HCT116 (cell line): ENCODE data around the gene CLPSL1.

Source experiments
- ELF1 ChIP-seq: IDR thresholded peaks from 2 replicates; pipeline ENCODE4 v1.6.1; 2012; ENCODE audit warnings: low read depth, borderline replicate concordance
- EZH2 ChIP-seq: fragments of 200-600 bp; sonication (generic); IDR thresholded peaks from 2 replicates; pipeline ENCODE4 v1.6.1; 2017; ENCODE audit warnings: antibody characterized with exemption, mixed run types
- JUND ChIP-seq: IDR thresholded peaks from 2 replicates; pipeline ENCODE4 v1.6.1; 2012
- POLR2A ChIP-seq: IDR thresholded peaks from 2 replicates; pipeline ENCODE4 v1.7.0; 2011; ENCODE audit warnings: borderline replicate concordance; ENCODE audit not compliant: insufficient read depth, insufficient read length; ENCODE audit errors: extremely low read depth
- POLR2AphosphoS5 ChIP-seq: IDR thresholded peaks from 2 replicates; pipeline ENCODE4 v1.6.1; 2011; ENCODE audit warnings: mild to moderate bottlenecking, low read depth, low read length, moderate library complexity
- RAD21 ChIP-seq: IDR thresholded peaks from 2 replicates; pipeline ENCODE4 v1.6.1; 2012; ENCODE audit warnings: low read depth, mild to moderate bottlenecking
- SIN3A ChIP-seq: IDR thresholded peaks from 2 replicates; pipeline ENCODE4 v1.6.1; 2012; ENCODE audit warnings: low read depth
- YY1 ChIP-seq: IDR thresholded peaks from 2 replicates; pipeline ENCODE4 v1.6.1; 2011; ENCODE audit warnings: low read length, low read depth, moderate library complexity, mild to moderate bottlenecking; ENCODE audit not compliant: insufficient replicate concordance; ENCODE audit errors: extremely low read depth
- ZFX ChIP-seq: fragments of 450-650 bp; IDR thresholded peaks from 2 replicates; pipeline ENCODE4 v1.6.1; 2017
- TF ChIP-seq, protein P1 (sequence below), 3 experiments: fragments of 200-600 bp in 1 of 3; sonication (generic) in 1 of 3; IDR thresholded peaks in 2 of 3; conservative IDR thresholded peaks in 1 of 3; 2 replicates each; pipeline ENCODE4 v1.5.1; 2012 to 2017; ENCODE audit warnings: low read depth in 2 of 3, low read length in 2 of 3, antibody characterized with exemption in 1 of 3, borderline replicate concordance in 1 of 3, control low read depth in 1 of 3, mild to moderate bottlenecking in 1 of 3, mixed read lengths in 1 of 3, mixed run types in 1 of 3, moderate library complexity in 1 of 3; ENCODE audit not compliant: insufficient read depth in 1 of 3
- TF ChIP-seq, protein P2 (sequence below): IDR thresholded peaks from 2 replicates; pipeline ENCODE4 v1.6.1; 2012

DNA sequence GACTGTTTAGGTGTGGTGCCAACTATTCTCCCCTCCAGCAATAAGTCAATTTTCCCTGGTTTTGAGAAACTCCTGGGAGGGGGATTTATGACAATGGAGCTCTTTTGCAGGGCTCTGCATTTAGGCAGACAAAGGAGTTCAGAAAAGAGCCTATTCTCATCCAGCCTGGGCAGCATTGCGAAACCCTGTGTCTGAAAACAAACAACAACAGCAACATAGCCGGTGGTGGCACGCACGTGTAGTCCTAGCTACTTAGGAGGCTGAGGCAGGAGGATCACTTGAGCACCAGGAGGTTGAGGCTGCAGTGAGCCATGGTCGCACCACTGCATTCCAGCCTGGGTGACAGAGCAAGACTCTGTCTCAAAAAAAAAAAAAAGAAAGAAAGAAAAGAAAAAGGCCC is 9.9 kb downstream of the CLPSL1 start:
- no peak for TF ChIP-seq RAD21
- TF ChIP-seq, protein P1, sequence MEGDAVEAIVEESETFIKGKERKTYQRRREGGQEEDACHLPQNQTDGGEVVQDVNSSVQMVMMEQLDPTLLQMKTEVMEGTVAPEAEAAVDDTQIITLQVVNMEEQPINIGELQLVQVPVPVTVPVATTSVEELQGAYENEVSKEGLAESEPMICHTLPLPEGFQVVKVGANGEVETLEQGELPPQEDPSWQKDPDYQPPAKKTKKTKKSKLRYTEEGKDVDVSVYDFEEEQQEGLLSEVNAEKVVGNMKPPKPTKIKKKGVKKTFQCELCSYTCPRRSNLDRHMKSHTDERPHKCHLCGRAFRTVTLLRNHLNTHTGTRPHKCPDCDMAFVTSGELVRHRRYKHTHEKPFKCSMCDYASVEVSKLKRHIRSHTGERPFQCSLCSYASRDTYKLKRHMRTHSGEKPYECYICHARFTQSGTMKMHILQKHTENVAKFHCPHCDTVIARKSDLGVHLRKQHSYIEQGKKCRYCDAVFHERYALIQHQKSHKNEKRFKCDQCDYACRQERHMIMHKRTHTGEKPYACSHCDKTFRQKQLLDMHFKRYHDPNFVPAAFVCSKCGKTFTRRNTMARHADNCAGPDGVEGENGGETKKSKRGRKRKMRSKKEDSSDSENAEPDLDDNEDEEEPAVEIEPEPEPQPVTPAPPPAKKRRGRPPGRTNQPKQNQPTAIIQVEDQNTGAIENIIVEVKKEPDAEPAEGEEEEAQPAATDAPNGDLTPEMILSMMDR (IDR thresholded peaks at IDR 0.05 in 2 of 3, conservative IDR thresholded peaks at IDR 0.05 in 1 of 3; ENCODE audit: borderline replicate concordance in 1 of 3, insufficient read depth in 1 of 3, low read depth in 2 of 3, low read length in 2 of 3), result no peak
- TF ChIP-seq POLR2A, result no peak
- TF ChIP-seq POLR2AphosphoS5, result no peak
- TF ChIP-seq, protein P2, sequence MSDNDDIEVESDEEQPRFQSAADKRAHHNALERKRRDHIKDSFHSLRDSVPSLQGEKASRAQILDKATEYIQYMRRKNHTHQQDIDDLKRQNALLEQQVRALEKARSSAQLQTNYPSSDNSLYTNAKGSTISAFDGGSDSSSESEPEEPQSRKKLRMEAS, result no peak
- TF ChIP-seq YY1, result no peak
- TF ChIP-seq EZH2, result no peak
- TF ChIP-seq ZFX, result no peak
- TF ChIP-seq SIN3A, result no peak
- TF ChIP-seq ELF1, result no peak
- TF ChIP-seq JUND, result no peak
